ENCODE data around the gene CLIP4.

DNA sequence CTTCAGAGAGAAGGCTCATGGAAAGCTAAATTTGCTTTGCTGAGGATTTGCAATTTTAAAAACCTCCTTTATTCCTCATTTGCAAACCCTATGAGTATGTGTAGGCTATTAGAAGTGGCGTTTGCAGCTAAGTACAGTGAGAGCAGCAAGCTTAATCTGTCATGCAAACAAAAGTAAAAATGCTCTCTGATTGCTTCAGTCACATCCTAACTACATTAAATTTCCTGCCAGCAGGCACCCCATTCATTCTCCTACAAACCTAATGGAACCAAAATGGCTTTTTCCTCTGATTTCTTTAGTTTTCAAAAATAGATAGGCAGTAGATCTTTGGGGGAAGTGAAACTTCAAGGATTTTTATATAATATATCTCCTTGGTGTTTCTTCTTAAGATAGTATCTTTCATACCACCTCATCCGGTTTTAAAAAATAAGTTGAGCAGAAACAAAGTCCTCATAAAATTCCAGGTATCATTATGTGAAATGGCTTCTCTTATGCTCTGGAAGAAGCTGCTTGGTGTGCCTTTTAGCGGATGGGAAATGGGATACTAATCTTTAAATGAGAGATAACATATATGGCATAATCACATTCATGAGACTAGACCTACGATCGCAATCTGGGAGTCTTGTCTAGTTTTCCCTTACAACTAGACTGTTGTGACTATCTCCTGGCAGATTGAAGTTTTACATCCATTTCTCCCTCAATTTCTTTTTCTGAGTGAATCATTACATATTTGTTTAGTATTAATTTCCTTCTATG is 49.1 kb downstream of the CLIP4 start:
- TF ChIP-seq, protein P1, sequence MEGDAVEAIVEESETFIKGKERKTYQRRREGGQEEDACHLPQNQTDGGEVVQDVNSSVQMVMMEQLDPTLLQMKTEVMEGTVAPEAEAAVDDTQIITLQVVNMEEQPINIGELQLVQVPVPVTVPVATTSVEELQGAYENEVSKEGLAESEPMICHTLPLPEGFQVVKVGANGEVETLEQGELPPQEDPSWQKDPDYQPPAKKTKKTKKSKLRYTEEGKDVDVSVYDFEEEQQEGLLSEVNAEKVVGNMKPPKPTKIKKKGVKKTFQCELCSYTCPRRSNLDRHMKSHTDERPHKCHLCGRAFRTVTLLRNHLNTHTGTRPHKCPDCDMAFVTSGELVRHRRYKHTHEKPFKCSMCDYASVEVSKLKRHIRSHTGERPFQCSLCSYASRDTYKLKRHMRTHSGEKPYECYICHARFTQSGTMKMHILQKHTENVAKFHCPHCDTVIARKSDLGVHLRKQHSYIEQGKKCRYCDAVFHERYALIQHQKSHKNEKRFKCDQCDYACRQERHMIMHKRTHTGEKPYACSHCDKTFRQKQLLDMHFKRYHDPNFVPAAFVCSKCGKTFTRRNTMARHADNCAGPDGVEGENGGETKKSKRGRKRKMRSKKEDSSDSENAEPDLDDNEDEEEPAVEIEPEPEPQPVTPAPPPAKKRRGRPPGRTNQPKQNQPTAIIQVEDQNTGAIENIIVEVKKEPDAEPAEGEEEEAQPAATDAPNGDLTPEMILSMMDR (IDR thresholded peaks at IDR 0.05; ENCODE audit: low read depth, low read length, poor library complexity, severe bottlenecking) = no peak
- TF ChIP-seq EZH2phosphoT487 (IDR thresholded peaks at IDR 0.05; ENCODE audit: borderline replicate concordance, low read length) = no peak
